K562 (cell line): Measurements from ENCODE around the gene SUCNR1. TPM values are rescaled to one million over a fixed set of nuclear protein-coding genes. Genes with fewer than 3 reads are reported as not detected.

ENCODE experiments used
- BACH1 ChIP-seq: fragments of 200-800 bp; sonication (Bioruptor generic); IDR thresholded peaks from 2 replicates; pipeline ENCODE4 v1.6.1; 2016; ENCODE audit warnings: missing genetic modification characterization, missing compliant biosample characterization
- BMI1 ChIP-seq: fragments of 150-350 bp; IDR thresholded peaks from 2 replicates; pipeline ENCODE4 v1.6.1; 2014; ENCODE audit warnings: low read length
- CBX2 ChIP-seq: fragments of 200-600 bp; sonication (generic); IDR thresholded peaks from one replicate; pipeline ENCODE4 v1.6.1; 2012; ENCODE audit warnings: mild to moderate bottlenecking, low read length, inconsistent platforms; ENCODE audit not compliant: insufficient read depth, poor library complexity, severe bottlenecking
- DDX20 ChIP-seq: fragments of 450-650 bp; IDR thresholded peaks from 2 replicates; pipeline ENCODE4 v1.6.1; 2016; ENCODE audit warnings: missing genetic modification characterization, low read depth, mild to moderate bottlenecking, missing compliant biosample characterization, moderate library complexity
- ELF1 ChIP-seq: fragments of 200-800 bp; sonication (Bioruptor generic); IDR thresholded peaks from 2 replicates; pipeline ENCODE4 v1.6.1; 2016; ENCODE audit warnings: missing genetic modification characterization, missing compliant biosample characterization
- ESRRB ChIP-seq: fragments of 250-450 bp; sonication (Bioruptor Pico); IDR thresholded peaks from 2 replicates; pipeline ENCODE4 v1.5.0; 2020; ENCODE audit warnings: mild to moderate bottlenecking, moderate library complexity, borderline replicate concordance
- FIP1L1 ChIP-seq: fragments of 200-400 bp; formaldehyde crosslinking; IDR thresholded peaks from 2 replicates; pipeline ENCODE4 v1.6.1; 2018; ENCODE audit warnings: mild to moderate bottlenecking, low read depth, low read length; ENCODE audit not compliant: poor library complexity, severe bottlenecking
- GTF2F1 ChIP-seq: IDR thresholded peaks from 2 replicates; pipeline ENCODE4 v1.6.1; 2011; ENCODE audit warnings: low read depth, low read length, improper control_type of control experiment
- HLTF ChIP-seq: fragments of 450-650 bp; IDR thresholded peaks from 2 replicates; pipeline ENCODE4 v1.6.1; 2016
- NELFE ChIP-seq: IDR thresholded peaks from 2 replicates; pipeline ENCODE4 v1.6.1; 2011; ENCODE audit warnings: mild to moderate bottlenecking; ENCODE audit not compliant: insufficient read depth, insufficient read length
- RNF2 ChIP-seq: sonication (generic); IDR thresholded peaks from 2 replicates; pipeline ENCODE4 v1.6.1; 2016
- RUNX1 ChIP-seq: sonication (generic); IDR thresholded peaks from 2 replicates; pipeline ENCODE4 v1.6.1; 2016; ENCODE audit warnings: antibody characterized with exemption, low read depth
- SETDB1 ChIP-seq: IDR thresholded peaks from one replicate; pipeline ENCODE4 v1.6.1; 2012; ENCODE audit warnings: low read length, control low read depth, inconsistent platforms
- SMAD3 ChIP-seq: fragments of 450-650 bp; formaldehyde crosslinking; conservative IDR thresholded peaks from 2 replicates; pipeline ENCODE4 v1.4.0; 2020; ENCODE audit warnings: mild to moderate bottlenecking
- SRF ChIP-seq, 2 experiments: fragments of 250-450, 450-650 bp in 1 of 2; sonication (Bioruptor Pico) in 1 of 2; sonication (generic) in 1 of 2; formaldehyde crosslinking; IDR thresholded peaks; 2 replicates each; pipeline versions ENCODE4 v1.5.0 to v1.5.1; 2020 to 2022; ENCODE audit warnings: mild to moderate bottlenecking in 1 of 2, missing genetic modification reagents in 1 of 2
- SRSF9 ChIP-seq: fragments of 200-400 bp; formaldehyde crosslinking; IDR thresholded peaks from 2 replicates; pipeline ENCODE4 v1.6.1; 2017; ENCODE audit warnings: low read depth, low read length, borderline replicate concordance
- TAF7 ChIP-seq: fragments of 450-650 bp; IDR thresholded peaks from 2 replicates; pipeline ENCODE4 v1.6.1; 2016; ENCODE audit warnings: missing genetic modification characterization, missing compliant biosample characterization
- ZKSCAN8 ChIP-seq: fragments of 200-800 bp; sonication (Bioruptor generic); IDR thresholded peaks from 2 replicates; pipeline ENCODE4 v1.6.1; 2016; ENCODE audit warnings: missing genetic modification characterization, missing compliant biosample characterization
- ZNF384 ChIP-seq: IDR thresholded peaks from 2 replicates; pipeline ENCODE4 v1.6.1; 2012; ENCODE audit warnings: low read depth, low read length, improper control_type of control experiment
- ZNF449 ChIP-seq: fragments of 250-450 bp; sonication (Bioruptor Pico); IDR thresholded peaks from 2 replicates; pipeline ENCODE4 v1.8.0; 2022; ENCODE audit warnings: moderate library complexity, mild to moderate bottlenecking, inconsistent platforms
- ZNF586 ChIP-seq: fragments of 450-650 bp; formaldehyde crosslinking; conservative IDR thresholded peaks from 2 replicates; pipeline ENCODE4 v1.4.0; 2020; ENCODE audit warnings: mild to moderate bottlenecking, moderate library complexity
- ZNF644 ChIP-seq: fragments of 200-800 bp; sonication (Bioruptor generic); IDR thresholded peaks from 2 replicates; pipeline ENCODE4 v1.6.1; 2016; ENCODE audit warnings: low read depth, missing genetic modification characterization, missing compliant biosample characterization
- polyA plus RNA-seq, 8 experiments: library from polyadenylated mRNA; depleted of rRNA in 4 of 8; stranded (reverse) in 5 of 8; unstranded in 3 of 8; fragments of >200 nt; fragmentation: Nextera tagmentation in 2 of 8; fragmentation: Illumina TruSeq in 1 of 8; extraction: Ambion mirVana in 2 of 8; extraction: Trizol in 1 of 8; gene quantifications; 2 replicates each; pipeline versions ENCODE4 v1.2.1 to v1.2.3, GENCODE V29; 2011 to 2014; ENCODE audit warnings: inconsistent platforms in 1 of 8, missing spikeins in 1 of 8
- total RNA-seq, 7 experiments: library from RNA; depleted of rRNA in 6 of 7; stranded (reverse); fragments of >200 nt in 6 of 7; fragmentation: Illumina TruSeq in 2 of 7; extraction: Trizol in 2 of 7; gene quantifications; 2 replicates each; pipeline versions ENCODE4 v1.2.1 to v1.2.3, GENCODE V29; 2011 to 2021; ENCODE audit warnings: low replicate concordance in 1 of 7
- TF ChIP-seq, protein P1 (sequence below): sonication (generic); formaldehyde crosslinking; IDR thresholded peaks from 2 replicates; pipeline ENCODE4 v1.8.0; 2023; ENCODE audit warnings: mild to moderate bottlenecking, missing genetic modification reagents
- TF ChIP-seq, protein P2 (sequence below): fragments of 250-450 bp; sonication (Bioruptor Pico); IDR thresholded peaks from 2 replicates; pipeline ENCODE4 v1.8.0; 2022; ENCODE audit warnings: moderate library complexity, mild to moderate bottlenecking, inconsistent platforms
- TF ChIP-seq, protein P3 (sequence below): fragments of 250-450 bp; sonication (Bioruptor Pico); IDR thresholded peaks from 2 replicates; pipeline ENCODE4 v1.9.0; 2021; ENCODE audit warnings: mild to moderate bottlenecking, inconsistent platforms

Gene SUCNR1
- total and polyA plus RNA-seq, 9 of the 15 experiments (the other 6 are each of a cell fraction or from before 2014, with no cell fraction given), result 0.04 to 0.54 (median 0.13) TPM

GRCh38 chr3:151871639-151872468 is 1.6 kb upstream of the SUCNR1 start (continued):
- TF ChIP-seq ZNF644, result no peak
- TF ChIP-seq SRF (CRISPR knock-in tag; IDR thresholded peaks at IDR 0.05), result no peak
- TF ChIP-seq NELFE, result no peak
- no peak for TF ChIP-seq RNF2
- no peak for TF ChIP-seq FIP1L1
- no peak for TF ChIP-seq SETDB1
- peak; percentile 78; the same call in 1 of the 2 replicates for TF ChIP-seq BACH1 (tag)
- no peak for TF ChIP-seq ZNF586 (CRISPR knock-in tag)
- TF ChIP-seq RUNX1, result no peak
- TF ChIP-seq SMAD3 (CRISPR knock-in tag), result no peak
- TF ChIP-seq ZKSCAN8 (CRISPR knock-in tag), result no peak
- TF ChIP-seq GTF2F1, result no peak
- TF ChIP-seq, protein P1, sequence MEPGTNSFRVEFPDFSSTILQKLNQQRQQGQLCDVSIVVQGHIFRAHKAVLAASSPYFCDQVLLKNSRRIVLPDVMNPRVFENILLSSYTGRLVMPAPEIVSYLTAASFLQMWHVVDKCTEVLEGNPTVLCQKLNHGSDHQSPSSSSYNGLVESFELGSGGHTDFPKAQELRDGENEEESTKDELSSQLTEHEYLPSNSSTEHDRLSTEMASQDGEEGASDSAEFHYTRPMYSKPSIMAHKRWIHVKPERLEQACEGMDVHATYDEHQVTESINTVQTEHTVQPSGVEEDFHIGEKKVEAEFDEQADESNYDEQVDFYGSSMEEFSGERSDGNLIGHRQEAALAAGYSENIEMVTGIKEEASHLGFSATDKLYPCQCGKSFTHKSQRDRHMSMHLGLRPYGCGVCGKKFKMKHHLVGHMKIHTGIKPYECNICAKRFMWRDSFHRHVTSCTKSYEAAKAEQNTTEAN (CRISPR knock-in tag), result no peak
- TF ChIP-seq, protein P2, sequence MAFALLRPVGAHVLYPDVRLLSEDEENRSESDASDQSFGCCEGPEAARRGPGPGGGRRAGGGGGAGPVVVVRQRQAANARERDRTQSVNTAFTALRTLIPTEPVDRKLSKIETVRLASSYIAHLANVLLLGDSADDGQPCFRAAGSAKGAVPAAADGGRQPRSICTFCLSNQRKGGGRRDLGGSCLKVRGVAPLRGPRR (CRISPR knock-in tag), result no peak
- TF ChIP-seq CBX2, result no peak
- 0 out of 2 replicates have a peak, but pooled peaks have one; percentile 18 for TF ChIP-seq TAF7 (tag)
- TF ChIP-seq ESRRB (CRISPR knock-in tag), result no peak
- TF ChIP-seq HLTF, result no peak
- no peak for TF ChIP-seq SRSF9
- TF ChIP-seq, protein P3, sequence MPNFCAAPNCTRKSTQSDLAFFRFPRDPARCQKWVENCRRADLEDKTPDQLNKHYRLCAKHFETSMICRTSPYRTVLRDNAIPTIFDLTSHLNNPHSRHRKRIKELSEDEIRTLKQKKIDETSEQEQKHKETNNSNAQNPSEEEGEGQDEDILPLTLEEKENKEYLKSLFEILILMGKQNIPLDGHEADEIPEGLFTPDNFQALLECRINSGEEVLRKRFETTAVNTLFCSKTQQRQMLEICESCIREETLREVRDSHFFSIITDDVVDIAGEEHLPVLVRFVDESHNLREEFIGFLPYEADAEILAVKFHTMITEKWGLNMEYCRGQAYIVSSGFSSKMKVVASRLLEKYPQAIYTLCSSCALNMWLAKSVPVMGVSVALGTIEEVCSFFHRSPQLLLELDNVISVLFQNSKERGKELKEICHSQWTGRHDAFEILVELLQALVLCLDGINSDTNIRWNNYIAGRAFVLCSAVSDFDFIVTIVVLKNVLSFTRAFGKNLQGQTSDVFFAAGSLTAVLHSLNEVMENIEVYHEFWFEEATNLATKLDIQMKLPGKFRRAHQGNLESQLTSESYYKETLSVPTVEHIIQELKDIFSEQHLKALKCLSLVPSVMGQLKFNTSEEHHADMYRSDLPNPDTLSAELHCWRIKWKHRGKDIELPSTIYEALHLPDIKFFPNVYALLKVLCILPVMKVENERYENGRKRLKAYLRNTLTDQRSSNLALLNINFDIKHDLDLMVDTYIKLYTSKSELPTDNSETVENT (CRISPR knock-in tag), result no peak
- TF ChIP-seq ELF1 (tag), result peak; percentile 87
- TF ChIP-seq BMI1, result no peak
- TF ChIP-seq ZNF384, result no peak
- TF ChIP-seq ZNF449 (CRISPR knock-in tag), result no peak
- no peak for TF ChIP-seq DDX20 (tag)
